NCI-H1092 treated with DMSO at 0.1 percent for 48 hours (cell line): ENCODE measurements around the gene ILKAP.

Experiments
- DNase-seq: peaks from one replicate; lab custom pipeline; 2025; lab: John Stamatoyannopoulos, UW

The ILKAP gene

DNA sequence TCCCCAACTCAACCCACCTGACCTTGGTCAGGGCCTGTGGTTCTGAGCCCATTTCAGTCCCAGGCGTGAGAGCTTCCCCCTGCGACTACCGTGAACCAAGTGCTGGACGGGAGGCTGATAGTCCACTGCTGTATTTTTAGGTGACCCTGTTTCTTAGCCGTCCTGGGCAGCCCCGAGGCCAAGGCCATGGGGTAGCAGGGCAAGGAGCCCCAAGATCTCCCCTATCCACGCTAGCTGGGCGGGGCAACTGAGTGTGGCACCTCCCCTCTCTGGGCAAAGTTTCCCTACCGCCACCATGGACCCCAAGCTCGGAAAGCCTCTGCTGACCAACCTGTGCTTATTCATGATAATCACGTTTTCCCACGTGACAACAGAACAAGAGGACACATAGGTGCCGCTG lies 65.6 kb downstream of the ILKAP start:
- DNase-seq: no peak

DNA sequence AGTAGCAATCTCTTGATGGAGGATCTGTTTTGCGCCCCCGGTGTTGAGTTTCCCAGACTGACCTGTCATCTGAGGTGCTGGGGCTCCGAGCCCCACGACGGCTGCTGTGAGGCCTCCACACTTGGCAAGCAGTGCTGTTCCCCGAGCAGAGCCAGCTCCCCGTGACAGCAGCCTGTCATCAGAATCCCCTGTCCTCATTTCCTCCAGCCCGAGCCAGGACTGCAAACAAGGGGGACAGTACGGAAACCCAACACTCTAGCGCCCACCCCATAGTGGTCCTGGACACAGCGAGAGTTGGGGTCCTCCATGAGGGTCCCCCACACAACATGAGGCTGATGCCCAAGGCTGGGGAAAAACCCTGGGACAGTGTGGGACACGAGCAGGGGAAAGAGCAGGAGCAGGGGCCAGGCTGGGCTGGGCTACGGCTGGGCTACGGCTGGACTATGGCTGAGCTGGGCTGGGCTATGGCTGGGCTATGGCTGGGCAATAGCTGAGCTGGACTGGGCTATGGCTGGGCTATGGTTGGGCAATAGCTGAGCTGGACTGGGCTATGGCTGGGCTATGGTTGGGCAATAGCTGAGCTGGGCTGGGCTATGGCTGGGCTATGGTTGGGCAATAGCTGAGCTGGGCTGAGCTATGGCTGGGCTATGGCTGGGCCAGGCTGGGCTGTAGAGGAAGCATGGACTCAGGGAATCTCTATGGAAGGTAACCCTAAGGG lies 66.5 kb downstream of the ILKAP start:
- DNase-seq: no peak

DNA sequence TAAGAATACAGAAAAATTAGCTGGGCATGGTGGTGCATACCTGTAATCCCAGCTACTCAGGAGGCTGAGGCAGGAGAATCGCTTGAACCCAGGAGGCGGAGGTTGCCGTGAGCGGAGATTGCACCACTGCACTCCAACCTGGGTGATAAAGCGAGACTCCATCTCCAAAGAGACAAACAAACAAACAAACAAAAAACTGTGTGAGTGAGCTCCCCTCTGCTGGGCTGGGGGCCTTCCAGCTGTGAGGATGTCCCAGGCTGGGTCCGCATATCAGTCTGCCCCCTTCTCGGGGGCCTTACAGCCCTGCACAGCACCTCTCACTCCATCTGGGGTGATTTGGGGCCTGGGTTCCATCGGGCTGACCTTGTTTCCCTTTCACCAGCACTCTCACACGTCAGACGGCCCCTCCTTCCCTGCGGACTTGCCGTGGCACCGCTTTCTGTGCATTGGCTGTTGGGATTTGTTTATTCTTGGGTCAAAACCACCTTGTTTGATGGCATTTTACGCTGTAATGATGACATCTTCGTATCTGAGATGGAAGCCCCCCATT lies 67.8 kb downstream of the ILKAP start:
- DNase-seq: no peak

DNA sequence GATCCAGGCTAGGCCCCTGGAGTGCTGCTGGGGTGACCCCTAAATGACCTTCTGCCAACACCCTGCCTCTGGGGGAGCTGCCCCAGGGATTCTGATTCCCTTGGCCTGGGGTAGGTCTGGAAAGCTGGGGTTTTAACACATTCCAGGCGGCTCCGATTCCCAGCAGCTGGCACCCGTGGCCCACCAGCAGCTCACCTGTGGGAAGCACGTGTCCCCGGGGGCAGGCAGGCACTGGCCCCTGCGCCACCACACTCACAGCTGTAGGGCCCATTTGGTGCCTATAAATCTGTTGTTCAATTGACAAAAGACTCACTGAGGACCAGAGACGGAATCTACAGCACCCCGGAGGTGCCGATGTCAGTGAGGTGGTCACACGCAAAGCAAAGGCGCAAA lies 69.1 kb downstream of the ILKAP start:
- DNase-seq: no peak

DNA sequence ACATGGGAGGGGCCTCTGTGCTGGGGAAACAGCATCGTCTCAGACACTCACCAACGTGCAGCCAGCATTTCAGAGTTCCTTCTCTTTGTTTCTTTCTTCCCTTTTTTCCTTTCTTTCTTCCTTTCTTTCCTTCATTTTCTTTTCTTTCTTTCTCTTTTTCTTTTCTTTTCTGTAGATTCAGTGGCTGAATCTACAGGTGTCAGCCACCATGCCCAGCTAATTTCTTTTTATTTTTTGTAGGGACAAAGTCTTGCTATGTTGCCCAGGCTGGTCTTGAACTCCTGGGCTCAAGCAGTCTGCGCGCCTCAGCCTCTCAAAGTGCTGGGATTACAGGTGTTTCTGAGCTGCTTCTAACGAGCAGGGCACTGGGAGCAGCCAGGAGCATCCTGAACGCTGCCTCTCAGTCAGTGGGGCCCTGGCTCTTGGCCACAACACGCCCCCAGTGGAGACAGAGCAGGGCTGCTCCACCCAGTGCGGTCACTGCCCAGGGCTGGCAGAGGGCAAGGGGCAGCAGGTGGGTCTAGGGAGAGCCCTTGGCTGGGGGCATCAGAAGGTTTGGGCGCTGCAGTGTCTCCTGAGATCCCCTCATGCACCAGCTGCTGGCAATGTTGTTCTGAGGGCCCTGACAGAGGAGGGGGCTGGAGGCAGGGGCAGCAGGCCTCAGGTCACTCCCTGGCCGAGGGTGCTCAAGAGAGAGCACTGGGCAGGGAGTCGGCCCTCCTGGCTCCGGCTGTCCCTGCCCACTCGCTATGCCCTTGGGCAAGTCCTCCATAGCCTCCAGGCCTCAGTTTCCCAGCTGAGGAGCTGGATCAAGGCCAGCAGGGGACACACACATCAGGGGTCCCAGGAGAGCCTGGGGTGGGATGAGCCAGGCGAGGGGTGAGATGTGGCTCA lies 69.7 kb downstream of the ILKAP start:
- DNase-seq: no peak

DNA sequence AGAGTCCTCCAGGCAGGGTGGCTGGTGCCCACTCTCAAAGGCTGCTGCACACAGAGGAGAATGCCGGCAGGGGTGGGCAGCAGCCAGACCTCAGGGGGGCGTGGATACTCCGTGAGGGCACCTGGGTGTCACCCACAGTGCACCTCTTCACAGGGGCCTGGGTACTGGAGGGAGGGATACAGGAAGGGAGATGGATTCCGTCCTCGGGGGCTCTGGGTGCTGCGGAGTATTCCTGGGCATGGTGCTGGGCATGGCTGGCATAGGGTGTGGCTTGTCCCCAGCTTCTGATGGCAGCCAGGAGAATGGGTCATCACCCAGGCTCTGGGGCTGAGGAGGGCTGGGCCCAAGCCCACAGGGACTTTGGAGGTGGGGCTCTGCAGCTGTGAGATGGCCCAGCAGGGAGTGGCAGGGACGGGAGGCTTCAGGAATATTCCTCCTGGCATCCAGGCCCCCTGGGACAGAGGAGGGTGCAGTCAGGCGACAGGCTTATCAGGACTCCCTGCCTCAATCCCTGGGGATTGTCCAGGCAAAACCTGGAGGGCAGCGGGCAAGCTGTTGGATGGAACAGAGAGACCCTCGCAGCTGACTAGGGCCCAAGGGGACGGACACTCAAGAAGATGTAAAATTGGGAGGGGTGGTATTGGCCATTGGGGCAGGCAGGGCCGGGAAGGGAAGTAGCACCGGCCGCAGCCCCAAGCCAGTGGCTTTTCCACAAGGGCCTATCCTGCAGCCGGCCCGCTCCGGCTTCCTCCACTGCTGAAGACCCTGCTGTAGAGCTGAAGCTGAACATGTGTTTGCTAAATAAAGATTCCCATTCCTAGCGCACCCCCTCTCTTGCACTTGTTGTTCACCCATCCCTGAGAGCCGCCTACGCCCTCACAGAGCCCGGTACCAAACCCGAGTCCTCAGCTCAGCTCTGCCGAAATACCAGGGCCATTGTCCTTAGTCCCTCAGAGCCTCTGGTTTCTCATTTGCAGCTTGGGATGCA lies 70.7 kb downstream of the ILKAP start:
- DNase-seq: no peak

DNA sequence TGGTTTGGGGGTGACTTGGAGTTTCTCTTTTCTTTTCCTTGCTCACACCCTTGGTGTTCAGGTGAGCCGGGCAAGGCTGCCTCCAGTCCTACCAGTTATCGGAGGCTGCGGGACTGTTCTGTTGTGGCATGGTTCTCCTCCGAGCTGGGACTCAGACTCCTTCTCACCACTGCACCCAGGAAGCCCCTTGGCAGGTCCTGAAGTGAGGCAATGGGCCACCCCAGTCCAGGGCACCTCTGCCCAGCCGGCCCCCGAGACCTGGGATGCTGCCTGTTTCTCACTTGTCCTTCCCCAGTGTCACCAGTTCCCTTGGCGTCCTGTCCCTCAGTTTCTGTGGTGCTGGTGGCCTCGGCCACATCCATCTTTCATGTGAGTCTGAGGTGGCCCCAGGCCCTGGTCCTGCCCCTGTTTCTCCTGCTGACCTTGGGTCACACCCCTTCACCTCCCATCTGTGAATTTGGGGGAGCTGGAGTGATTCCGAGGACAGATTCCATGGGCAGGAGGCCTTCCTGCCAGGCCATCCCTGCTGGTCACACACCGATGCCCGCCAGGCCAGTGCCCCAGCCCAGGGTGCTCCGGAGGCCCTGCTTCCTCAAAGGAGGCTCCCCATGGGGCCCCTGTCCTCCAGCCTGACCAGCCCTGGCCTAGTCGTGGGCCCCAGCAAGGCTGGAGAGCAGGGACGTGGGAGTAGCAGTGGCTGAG lies 71.6 kb downstream of the ILKAP start:
- no peak for DNase-seq

DNA sequence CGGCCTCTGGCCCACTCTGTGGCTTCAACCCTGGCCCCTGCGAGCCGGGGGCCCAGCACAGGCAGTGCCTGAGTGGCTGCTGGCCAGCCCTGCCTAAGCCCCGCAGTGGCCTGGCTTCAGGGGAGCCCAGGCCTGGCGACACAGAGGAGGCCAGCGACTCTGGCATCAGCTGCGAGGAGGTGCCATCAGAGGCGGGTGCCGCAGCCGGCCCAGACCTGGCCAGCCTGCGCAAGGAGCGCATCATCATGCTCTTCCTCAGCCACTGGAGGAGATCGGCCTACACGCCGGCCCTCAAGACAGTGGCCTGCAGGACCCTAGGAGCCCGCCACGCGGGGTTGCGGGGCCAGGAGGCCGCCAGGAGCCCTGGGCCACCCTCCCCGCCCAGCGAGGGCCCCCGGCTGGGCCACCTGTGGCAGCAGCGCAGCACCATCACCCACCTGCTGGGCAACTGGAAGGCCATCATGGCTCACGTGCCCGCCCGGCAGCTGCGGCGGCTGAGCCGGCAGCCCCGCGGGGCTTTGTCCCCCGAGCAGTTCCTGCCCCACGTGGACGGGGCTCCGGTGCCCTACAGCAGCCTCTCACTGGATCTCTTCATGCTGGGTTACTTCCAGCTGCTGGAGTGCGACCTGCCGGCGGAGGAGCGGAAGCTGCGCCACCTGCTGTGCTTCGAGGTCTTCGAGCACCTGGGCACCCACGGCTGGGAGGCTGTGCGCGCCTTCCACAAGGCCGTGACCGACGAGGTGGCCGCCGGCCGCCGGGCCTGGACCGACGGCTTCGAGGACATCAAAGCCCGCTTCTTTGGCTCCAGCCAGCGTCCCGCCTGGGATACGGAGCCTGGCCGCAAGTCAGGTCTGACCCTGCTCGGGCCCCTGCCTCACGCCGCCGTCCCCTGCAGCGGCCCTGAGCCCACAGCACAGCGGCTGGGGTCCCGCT lies 72.5 kb downstream of the ILKAP start:
- DNase-seq: no peak

DNA sequence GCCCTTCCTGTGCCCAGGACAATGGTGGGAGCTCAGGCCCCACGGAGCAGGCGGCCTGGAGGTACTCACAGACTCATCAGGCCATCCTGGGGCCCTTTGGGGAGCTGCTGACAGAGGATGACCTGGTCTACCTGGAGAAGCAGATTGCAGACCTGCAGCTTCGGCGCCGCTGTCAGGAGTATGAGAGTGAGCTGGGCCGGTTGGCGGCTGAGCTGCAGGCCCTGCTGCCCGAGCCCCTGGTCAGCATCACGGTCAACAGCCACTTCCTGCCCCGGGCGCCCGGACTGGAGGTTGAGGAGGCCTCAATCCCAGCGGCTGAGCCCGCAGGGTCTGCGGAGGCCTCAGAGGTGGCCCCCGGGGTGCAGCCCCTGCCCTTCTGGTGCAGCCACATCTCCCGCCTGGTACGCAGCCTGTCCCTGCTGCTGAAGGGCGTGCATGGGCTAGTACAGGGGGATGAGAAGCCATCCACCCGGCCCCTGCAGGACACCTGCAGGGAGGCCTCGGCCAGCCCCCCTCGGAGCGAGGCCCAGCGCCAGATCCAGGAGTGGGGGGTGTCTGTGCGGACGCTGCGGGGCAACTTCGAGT lies 73.3 kb downstream of the ILKAP start:
- no peak for DNase-seq

DNA sequence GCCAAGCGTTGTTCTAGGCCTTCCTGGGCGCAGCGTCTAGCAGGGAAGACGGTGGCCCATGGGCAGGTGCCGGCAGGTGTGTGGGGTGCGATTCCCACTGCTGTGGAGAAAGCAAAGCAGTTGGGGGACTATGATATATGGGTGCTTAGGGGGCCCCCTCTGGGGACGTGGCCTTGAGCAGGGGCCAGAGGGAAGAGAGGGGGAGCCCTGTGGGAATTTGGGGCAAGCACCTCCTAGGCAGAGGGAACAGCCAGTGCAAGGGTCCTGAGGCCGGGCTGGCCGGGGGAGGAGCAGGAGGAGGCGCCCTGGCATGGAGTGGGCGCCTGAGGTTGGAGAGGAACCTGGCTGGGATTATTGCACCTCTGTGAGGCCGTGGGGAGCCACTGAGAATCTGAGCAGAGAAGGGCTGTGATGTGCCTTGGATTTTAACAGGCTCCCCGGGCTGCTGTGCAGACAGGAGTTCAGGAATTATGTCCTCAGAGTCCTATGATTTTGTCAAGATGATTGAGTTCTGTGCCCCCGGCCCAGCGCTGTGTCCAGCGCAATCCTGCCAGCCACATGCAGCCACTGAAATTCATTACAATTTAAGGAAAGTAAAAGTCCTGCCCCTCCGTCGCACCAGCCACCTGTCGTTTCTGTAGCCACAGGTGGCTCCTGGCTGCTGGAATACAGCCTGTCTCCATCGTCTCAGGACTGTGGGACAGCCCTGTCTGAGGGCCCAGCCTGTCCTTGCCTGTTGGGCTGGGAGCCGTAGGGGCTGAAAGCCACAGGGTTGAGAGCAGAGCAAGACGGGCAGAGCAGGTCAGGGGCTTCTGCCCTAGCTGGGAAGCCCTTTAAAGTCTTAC lies 74.1 kb downstream of the ILKAP start:
- DNase-seq: no peak

DNA sequence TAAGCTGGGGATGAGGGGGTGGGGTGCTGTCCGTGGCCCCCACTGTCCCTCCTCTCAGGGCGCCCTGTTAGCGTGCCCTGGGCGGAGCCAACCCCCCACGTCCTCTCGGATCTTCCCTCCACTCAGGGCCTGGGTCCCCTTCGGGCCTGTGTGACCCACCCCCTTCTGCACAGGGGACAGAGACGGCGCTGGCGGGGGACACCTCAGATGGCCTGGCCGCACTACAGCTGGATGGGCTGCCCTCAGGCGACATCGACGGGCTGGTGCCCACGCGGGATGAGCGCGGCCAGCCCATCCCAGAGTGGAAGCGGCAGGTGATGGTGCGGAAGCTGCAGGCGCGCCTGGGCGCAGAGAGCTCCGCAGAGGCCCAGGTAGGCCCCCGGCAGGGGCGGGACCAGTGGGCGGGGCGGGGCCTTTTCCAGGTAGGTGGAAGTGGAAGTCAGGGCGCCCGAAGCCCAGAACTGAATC lies 74.9 kb downstream of the ILKAP start:
- DNase-seq: no peak

DNA sequence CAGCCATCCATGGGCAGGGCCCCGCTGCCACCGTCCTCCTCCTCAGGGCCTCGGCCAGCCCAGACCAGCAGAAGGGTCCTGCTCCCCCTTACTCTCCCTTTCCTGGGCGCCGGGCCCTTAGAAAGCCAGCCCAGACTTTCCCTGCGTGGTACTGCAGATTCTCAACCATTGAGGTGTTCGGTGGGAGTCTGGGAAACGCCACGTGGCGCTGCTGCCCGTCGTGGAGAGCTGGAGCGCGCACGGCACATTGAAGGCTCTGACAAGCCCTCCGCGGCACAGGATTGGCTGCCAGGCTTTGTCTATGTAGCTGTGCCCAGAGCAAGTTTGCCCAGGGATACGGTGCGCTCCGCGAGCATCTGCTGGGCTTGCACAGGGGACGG lies 75.4 kb downstream of the ILKAP start:
- no peak for DNase-seq

DNA sequence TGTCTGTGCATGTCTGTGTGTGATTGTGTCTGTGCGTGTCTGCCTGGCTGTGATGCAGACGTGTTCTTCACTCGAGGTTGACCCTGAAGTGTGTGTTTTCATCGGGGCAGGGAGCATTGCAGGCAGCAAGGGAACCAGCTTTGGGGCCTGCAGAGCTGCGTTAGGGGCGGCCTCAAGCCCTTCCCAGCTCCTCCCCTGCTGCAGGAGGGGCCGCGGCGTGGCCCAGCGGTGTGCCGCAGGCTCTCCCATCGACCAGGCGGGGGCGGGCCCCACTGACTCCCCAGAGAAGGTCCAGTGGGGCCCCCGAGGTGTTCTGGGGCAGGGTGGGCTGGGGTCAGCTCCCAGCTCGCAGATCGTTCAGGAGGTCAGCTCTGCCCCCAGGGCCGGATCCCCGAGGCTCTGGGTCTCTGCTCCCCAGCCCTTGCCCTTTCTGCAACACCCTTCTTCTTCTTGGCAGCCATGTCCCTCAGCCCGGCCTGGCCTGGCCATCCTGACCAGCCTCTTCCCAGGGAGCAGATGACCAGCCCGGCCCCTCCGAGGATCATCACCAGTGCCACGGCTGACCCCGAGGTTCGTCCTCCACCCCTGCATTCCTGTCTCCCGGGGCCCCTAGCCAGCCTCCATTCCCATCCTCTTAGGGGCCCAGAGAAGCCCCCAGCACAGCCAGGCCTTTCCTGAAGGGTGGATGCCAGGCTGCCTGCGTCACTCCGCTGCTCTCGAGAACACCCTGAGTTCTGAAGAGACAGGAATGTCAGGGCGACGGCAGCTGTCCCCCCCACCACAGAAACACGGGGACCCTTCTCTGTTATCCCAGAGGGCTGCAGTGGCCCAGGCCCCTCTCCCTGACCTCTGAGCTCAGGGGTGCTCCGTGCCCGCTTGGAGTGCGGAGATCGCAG lies 76.1 kb downstream of the ILKAP start:
- DNase-seq: no peak

DNA sequence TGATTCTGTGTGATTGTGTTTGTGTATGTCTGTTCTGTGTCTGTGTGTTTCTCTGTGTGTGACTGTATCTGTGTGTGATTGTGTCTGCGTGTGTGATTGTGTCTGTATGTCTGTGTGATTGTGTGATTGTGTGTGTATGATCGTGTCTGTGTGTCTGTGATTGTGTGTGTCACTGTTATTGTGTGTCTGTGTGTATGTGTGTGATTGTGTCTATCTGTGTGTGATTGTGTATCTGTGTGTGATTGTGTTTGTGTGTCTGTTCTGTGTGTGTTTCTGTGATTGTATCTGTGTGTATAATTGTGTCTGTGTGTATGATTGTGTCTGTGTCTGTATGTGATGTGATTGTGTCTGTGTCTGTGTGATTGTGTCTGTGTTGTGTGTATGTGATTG lies 76.7 kb downstream of the ILKAP start:
- DNase-seq: no peak

DNA sequence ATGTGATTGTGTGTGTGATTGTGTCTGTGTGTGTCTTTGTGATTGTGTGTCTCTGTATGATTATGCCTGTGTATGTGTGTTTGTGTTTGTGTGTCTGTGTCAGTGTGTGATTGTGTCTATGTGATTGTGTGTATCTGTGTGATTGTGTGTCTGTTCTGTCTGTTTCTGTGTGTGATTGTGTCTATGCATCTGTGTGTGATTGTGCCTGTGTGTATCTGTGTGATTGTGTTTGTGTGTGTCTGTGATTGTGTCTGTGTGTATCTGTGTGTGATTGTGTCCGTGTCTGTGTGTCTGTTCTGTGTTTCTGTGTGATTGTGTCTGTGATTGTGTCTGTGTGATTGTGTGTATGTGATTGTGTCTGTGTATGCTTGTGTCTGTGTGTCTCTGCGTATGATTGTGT lies 77.2 kb downstream of the ILKAP start:
- DNase-seq: no peak

DNA sequence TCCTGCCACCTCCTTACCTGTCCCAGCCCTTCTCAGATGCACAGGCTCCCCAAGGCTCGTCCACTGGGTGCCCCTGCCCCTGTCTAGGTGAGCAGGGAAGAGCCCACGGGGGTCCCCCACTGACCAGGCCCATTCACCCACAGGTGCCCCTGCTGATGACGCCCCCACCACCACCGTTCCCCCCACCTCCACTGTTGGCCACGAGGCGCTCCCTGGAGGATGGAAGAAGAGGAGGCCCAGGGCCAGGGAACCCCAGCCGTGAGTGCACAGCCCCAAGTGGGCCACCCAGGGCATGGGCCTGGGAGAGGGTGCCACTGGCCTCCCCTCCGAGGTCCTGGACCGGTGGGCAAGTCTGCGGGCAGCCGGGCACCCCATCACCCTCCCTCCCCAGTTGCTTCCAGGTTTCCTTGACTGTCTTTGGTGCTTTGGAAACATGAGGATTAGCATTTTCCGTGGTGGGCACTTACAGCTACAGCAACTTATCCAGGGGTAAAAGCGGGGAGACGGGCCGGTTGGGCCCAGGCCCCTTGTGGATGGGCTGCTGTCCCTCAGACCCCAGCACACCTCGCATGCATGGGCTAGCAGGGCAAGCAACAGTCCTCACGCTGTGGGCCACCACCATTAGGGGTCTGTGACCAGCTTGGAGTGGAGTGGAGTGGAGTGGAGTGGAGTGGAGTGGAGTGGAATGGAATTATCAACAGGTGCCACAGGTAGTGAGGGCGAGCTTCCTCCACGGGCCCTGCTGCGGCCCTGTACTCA lies 78.2 kb downstream of the ILKAP start:
- DNase-seq: no peak
